ENCODE measurements around the gene CBARP.

DNA sequence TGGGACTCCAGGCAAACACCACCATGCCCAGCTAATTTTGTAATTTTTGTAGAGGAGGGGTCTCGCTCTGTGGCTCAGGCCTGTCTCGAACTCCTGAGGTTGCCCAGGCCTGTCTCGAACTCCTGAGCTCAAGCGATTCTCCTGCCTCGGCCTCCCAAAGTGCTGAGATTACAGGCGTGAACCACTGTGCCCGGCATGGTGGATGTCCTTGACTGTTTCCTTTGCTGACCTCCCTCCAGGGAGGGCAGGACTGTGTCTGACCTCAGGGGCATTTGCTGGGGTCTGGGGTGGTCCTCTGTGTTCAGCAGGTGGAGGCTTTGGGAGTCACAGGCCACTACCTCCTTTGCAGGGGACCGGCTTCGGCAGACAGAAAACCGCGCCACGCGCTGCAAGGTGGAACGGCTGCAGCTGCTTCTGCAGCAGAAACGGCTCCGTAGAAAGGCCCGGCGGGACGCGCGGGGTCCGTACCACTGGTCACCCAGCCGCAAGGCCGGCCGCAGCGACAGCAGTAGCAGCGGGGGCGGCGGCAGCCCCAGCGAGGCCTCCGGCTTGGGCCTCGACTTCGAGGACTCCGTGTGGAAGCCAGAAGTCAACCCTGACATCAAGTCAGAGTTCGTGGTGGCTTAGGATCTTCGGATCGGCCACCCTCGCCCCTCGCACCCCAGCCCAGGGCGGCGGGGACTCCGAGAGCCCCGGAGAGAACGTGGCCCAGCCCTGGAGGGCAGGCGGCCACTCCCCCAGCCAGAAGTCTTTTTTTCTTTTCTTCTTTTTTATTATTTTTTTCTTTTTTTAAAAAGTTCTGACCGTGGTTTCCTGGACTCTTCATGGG is 19.1 kb upstream of the CBARP start:
- TF ChIP-seq, protein P1, sequence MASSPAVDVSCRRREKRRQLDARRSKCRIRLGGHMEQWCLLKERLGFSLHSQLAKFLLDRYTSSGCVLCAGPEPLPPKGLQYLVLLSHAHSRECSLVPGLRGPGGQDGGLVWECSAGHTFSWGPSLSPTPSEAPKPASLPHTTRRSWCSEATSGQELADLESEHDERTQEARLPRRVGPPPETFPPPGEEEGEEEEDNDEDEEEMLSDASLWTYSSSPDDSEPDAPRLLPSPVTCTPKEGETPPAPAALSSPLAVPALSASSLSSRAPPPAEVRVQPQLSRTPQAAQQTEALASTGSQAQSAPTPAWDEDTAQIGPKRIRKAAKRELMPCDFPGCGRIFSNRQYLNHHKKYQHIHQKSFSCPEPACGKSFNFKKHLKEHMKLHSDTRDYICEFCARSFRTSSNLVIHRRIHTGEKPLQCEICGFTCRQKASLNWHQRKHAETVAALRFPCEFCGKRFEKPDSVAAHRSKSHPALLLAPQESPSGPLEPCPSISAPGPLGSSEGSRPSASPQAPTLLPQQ (tag by site-specific recombination; IDR thresholded peaks at IDR 0.05), result no peak
- no peak for TF ChIP-seq YY1 (tag by site-specific recombination; IDR thresholded peaks at IDR 0.05)
- TF ChIP-seq ZNF510 (tag by site-specific recombination; IDR thresholded peaks at IDR 0.05; ENCODE audit: insufficient replicate concordance), result no peak
- no peak for TF ChIP-seq ZNF175 (tag by site-specific recombination; IDR thresholded peaks at IDR 0.05)
- TF ChIP-seq CTCF (tag by site-specific recombination; IDR thresholded peaks at IDR 0.05), result no peak
- no peak for TF ChIP-seq ZNF580 (tag by site-specific recombination; IDR thresholded peaks at IDR 0.05)
- no peak for TF ChIP-seq GFI1B (tag by site-specific recombination; IDR thresholded peaks at IDR 0.05)
- TF ChIP-seq, protein P2, sequence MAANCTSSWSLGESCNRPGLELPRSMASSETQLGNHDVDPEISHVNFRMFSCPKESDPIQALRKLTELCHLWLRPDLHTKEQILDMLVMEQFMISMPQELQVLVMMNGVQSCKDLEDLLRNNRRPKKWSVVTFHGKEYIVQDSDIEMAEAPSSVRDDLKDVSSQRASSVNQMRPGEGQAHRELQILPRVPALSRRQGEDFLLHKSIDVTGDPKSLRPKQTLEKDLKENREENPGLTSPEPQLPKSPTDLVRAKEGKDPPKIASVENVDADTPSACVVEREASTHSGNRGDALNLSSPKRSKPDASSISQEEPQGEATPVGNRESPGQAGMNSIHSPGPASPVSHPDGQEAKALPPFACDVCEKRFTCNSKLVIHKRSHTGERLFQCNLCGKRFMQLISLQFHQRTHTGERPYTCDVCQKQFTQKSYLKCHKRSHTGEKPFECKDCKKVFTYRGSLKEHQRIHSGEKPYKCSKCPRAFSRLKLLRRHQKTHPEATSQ (tag by site-specific recombination; IDR thresholded peaks at IDR 0.05), result no peak
- no peak for TF ChIP-seq GLI4 (tag by site-specific recombination; IDR thresholded peaks at IDR 0.05)
- no peak for TF ChIP-seq GLI2 (tag by site-specific recombination; IDR thresholded peaks at IDR 0.05; ENCODE audit: borderline replicate concordance, low read depth)

Data from HEK293 (cell line).